ENCODE measurements around the gene GATC. TPM values are rescaled to one million over a fixed set of nuclear protein-coding genes. Genes with fewer than 3 reads are reported as not detected.

Gene GATC
- total RNA-seq, 2 donors from 2014 or later: 11.6 to 13.6 TPM

DNA sequence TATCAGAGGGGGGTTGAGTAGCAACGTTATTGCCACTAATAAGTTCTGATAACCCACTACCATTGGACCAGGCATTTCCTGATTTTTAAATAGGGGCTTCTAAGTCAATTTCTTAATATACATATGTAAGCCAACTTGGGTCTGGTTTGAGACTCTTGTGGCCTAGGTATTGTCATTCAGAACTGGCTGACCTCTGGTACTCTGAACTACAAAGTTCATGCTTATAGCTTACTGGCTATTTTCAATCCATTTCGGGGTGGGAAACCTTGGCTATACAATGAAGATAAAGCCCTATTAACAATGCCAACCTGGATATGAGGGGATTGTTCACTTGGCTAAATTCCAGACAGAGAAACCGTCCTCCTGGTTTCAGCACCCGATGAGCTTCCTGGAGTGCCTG lies 58.3 kb downstream of the GATC start:
- no peaks in the 10 kb centered on the region for H3K4me1 ChIP-seq
- no peaks in the 10 kb centered on the region for H3K27me3 ChIP-seq
- no peak overlapping the region for H3K27ac ChIP-seq
- H3K4me3 ChIP-seq: no peak overlapping the region
- TF ChIP-seq CTCF (IDR thresholded peaks at IDR 0.05): no peak
- DNase-seq (ENCODE audit: low spot score): no peak
- peaks cover 48% of the 10 kb centered on the region for H3K36me3 ChIP-seq
- no peaks in the 10 kb centered on the region for H3K9me3 ChIP-seq

DNA sequence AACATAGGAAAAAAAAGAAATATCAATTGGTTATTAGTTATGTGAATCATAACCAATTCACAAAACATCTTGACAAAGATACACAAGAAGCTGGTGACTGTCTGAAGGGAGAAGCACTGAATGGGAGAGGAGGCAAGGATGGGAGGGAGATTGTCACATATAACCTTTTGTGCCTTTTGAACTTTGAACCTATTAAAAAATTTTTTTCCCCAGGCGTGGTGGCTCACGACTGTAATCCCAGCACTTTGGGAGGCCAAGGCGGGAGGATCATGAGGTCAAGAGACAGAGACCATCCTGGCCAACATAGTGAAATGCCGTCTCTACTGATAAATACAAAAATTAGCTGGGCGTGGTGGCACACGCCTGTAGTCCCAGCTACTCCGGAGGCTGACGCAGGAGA lies 62.3 kb downstream of the GATC start:
- Histone ChIP-seq H3K4me3 (no peak overlapping the region), H3K27ac (no peak overlapping the region), H3K9me3 (no peaks in the 10 kb centered on the region), H3K36me3 (peaks cover 51% of the 10 kb centered on the region), H3K27me3 (no peaks in the 10 kb centered on the region), H3K4me1 (no peaks in the 10 kb centered on the region)
- TF ChIP-seq CTCF (IDR thresholded peaks at IDR 0.05): no peak
- DNase-seq (ENCODE audit: low spot score): no peak

Other genes starting within 250 kb of the GATC start
- gene RPLP0, start 245.3 kb upstream of the GATC start, total RNA-seq: 1,000 to 10,000 TPM in 1 of 2 donors, 100 to 1,000 TPM in 1; 846 to 1,862 TPM
- gene PXN, start 180.7 kb upstream of the GATC start, total RNA-seq: 10 to 100 TPM; 34.7 to 76.7 TPM
- gene RNU4-2, start 154.5 kb upstream of the GATC start, total RNA-seq: not detected
- gene RNU4-1, start 153.2 kb upstream of the GATC start, total RNA-seq: not detected
- gene SIRT4, start 144.1 kb upstream of the GATC start, total RNA-seq: 1 to 10 TPM; 3.1 to 5.6 TPM
- gene PLA2G1B, start 118.7 kb upstream of the GATC start, total RNA-seq: not detected
- 1 to 10 TPM in 1 of 2 donors, under 1 TPM in 1; 0.93 to 2.9 TPM for gene MSI1, start 77.3 kb upstream of the GATC start, total RNA-seq
- gene COX6A1, start 8.3 kb upstream of the GATC start, total RNA-seq: 100 to 1,000 TPM; 190 to 291 TPM
- gene TRIAP1, start 60 bp upstream of the GATC start, total RNA-seq: 1 to 10 TPM; 8.9 to 9.2 TPM
- 10 to 100 TPM; 18.7 to 31.4 TPM for gene SRSF9, start 23.3 kb downstream of the GATC start, total RNA-seq
- 100 to 1,000 TPM; 168 to 178 TPM for gene DYNLL1, start 49.7 kb downstream of the GATC start, total RNA-seq
- gene COQ5, start 82.7 kb downstream of the GATC start, total RNA-seq: 10 to 100 TPM; 21.9 to 34.3 TPM
- 100 to 1,000 TPM; 166 to 168 TPM for gene RNF10, start 87.9 kb downstream of the GATC start, total RNA-seq
- 10 to 100 TPM; 21.8 to 33.9 TPM for gene POP5, start 135.0 kb downstream of the GATC start, total RNA-seq
- 1 to 10 TPM in 1 of 2 donors, under 1 TPM in 1; 0.71 to 2.0 TPM for gene CABP1, start 194.2 kb downstream of the GATC start, total RNA-seq
- 100 to 1,000 TPM in 1 of 2 donors, 10 to 100 TPM in 1; 89.7 to 179 TPM for gene MLEC, start 240.7 kb downstream of the GATC start, total RNA-seq